Dedifferentiated amniotic fluid mesenchymal stem cell (primary cell): ENCODE data around the gene TXNRD2.

Experiments used
- DNase-seq: peaks from one replicate; pipeline ENCODE4 v3.0.0-alpha.2; 2016; ENCODE audit errors: extremely low spot score

Gene TXNRD2

GRCh38 chr22:19864538-19865106 lies 77.0 kb downstream of the TXNRD2 start:
- no peak for DNase-seq

GRCh38 chr22:19863571-19863970 lies 78.0 kb downstream of the TXNRD2 start:
- DNase-seq = no peak

- DNase-seq = no peak
Observed at GRCh38 chr22:19862619-19863246, 78.9 kb downstream of the TXNRD2 start.

GRCh38 chr22:19859861-19860510 lies 81.6 kb downstream of the TXNRD2 start:
- DNase-seq = no peak

DNA sequence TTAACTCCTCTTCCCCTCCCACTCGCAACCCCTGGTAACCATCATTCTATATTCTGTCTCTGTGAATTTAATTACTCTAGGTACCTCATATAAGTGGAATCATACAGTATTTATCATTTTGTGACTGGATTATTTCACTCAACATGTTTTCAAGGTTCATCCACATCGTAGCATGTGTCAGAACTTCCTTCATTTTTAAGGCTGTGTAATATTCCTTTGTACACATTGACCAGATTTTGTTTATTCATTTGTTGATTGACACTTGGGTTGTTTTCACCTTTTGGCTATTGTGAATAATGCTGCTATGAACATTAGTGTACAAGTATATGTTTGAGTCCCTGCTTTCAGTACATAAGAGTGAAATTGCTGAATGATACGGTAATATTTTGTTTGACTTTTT lies 84.2 kb downstream of the TXNRD2 start:
- no peak for DNase-seq

GRCh38 chr22:19855504-19856409 lies 85.9 kb downstream of the TXNRD2 start:
- no peak for DNase-seq

GRCh38 chr22:19854778-19855503 lies 86.7 kb downstream of the TXNRD2 start, which contains the start of the genes GNB1L and RTL10:
GNB1L (minus strand) TSS chr22:19854874; CDS start chr22:19821355, 33,519 bp downstream.
RTL10 (minus strand) TSS chr22:19854874; CDS start chr22:19852261, 2,613 bp downstream.
- peak; percentile 96 for DNase-seq

DNA sequence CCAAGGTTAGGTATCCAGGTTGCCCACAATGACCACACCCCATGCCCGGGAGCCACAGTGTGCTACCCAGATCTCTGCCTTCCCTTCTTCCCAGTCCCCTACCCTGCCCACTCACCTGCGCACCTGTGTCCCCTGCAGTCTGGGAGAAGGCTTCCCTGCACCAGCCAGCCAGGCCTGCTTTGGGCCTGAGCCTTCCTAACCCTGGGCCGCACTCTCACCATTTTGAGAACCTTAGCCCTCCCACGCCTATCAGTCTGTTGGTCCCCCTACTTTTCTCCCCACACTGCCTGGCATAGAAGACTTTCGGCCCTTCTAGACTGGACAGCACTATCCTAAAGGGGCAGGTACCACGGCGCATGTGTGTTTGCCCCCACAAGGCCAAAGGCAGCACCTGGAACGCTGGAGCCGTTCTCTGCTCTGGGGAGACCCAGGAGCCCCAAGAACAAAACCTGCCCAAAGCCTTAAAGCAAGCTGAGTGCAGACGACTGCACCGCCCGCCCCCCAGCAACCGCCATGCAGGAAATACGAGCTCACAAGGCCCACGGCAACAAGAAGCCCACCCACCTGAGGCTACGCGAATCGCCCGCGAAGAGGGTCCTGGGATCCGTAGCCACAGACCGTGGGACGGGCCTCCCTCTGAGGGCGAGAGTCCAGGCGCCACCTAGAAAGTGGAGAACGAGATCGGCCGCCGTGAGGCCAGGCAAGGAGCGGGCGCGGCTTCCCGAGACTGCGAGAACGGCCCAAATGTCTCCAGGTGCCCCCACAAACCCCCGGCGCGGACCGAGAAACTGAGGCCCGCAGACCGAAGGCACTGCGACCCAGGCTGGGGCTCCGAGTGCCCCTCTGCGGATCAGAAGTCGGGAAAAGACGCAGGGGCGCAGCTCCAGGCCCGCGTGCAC lies 87.5 kb downstream of the TXNRD2 start:
- DNase-seq = no peak

DNA sequence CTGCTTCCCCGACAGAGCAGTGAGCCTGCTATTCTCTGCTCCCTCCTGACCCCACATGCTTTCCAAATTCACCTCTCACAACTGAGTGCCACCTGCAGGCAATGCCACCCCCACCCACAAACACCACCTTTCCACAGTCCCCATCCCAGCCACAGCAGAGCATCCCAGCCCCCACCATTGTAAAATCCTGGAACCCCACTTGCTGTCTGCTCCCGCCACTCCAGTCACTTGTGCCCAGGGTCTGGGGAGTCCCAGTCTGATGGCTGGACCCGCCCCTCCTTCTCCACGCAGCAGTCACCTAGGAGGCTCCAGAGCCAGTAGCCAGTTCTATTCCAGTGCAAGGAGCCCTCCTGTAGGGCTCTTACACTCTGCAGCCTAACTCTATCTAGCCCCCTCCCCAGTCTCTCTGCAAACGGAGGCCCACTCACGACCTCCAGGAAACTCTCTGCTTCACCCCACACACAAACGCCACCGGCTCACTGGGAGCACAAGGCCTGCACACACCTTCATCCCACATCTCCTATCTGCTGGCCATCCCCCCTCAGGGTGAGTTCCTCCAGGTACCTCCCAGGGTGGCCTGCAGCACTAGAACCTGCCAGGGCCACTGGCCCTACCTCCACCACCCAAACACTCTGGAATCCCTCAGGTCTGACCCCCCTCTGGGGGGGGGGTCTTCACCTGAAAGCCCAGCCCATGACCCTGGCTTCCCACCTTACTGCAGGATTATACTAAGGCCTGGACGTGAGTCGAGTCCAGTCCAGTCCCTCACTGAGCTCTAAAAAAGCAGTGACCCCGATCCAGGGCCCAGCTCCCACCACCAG lies 88.3 kb downstream of the TXNRD2 start:
- DNase-seq = no peak

- DNase-seq = no peak
Observed at GRCh38 chr22:19852177-19852781, 89.3 kb downstream of the TXNRD2 start.

GRCh38 chr22:19851291-19852176 lies 90.1 kb downstream of the TXNRD2 start:
- DNase-seq = no peak

- no peak for DNase-seq
Observed at GRCh38 chr22:19850763-19851109, 90.9 kb downstream of the TXNRD2 start.

DNA sequence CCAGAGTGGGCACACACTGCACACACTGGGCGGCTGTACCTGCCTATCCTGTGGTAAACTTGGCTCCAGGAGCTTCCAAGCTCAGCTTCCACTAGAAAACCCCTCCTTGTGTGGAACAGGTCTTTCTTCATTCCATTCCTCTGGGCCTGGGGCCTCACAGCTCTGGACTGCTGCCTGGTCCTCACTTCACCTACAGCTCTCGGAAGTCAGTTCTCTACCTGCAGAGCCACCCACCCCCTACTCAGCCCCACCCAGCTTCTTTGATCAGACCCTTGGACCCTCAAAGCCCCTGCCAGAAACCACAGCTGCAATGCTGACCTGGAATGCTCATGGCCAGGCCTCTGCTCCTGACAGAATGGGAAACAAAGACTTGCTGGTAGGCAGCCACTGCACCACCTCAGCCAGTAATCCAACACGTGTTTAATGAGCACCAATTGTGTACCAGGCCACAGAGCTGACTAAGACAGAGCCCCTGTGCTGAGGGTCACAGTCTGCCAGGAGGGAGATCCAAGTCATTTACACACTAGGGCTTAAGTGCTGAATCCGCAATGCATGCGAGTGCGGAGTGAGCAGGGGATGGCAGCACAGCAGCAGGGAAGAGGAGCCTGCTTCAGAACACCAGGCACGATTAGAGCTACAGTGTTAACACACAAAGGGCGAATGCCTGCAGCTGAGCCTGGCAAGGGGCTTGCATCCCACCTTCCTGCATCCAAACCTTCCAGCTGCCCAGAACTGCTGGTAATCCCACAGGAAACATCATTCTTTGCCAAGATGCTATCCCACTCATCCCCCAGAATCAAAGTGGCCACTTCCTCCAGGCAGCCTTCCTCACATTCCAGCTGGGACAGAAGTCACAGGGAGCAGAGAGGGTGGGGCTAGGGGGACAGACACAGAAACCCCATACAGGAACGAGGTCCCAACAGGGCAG lies 91.5 kb downstream of the TXNRD2 start:
- DNase-seq = no peak

DNA sequence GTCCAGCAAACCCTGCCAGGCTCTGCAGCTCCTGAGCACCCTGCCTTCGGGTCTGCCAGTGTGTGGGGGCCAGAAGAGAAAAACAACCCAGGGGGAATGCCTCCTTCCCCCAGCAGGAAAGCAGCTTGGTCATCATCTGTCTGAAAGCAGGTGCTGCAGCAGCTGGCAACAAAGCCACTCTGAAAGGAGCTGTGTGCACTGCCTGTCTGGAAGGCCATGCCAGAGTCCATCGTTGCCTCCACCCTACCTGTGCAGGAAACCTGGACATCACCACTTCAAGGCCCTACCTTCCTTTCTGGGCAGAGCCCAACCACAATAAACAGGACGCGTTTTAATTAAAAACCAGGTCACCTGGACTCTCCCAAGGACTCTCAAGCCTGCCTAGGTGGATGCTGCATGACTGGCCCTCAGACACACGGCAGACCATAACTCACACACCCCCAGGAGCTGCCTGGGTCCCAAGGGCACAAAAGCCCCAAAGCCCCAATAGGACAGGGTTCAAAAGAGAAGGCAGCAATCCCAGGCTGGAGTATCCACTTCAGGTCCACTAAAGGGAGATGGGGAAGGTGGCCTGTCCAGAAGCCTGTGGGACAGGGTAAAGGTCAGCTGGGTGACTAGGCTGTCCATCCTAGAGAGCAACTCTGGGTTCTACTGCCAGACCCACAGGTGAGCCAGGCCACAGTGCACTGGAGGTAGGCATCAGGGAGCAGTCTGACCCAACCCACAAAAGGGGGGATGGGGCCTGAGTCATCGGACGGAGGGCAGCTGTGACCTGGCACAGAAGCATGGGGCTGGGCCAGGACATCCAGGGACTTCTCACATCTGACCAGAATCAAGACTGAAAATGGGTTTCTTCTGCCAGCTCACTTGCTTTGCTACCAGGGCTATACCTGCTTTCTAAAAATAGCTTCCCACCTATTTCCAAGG lies 93.1 kb downstream of the TXNRD2 start:
- DNase-seq = no peak

DNA sequence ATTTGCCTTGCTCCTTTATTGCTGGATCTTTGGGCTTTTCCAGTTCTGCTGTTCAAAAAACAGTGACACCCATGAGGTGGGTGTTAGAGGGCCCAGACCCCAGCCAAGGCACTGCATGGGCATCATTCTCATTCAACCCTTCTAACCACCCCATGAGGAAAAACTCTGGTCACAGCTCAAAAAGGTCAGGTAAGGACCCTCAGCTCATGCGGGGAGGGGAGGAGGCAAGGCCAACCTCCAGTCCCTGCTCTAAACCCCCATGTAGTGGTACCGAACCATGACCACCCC lies 94.3 kb downstream of the TXNRD2 start:
- DNase-seq = no peak
